Adrenal gland (tissue), 19 donors: ENCODE data around the gene TM9SF4. TPM values are rescaled to one million over a fixed set of nuclear protein-coding genes. Genes with fewer than 3 reads are reported as not detected.

Experiments used
- DNase-seq, 7 donors: peaks; one replicate each; pipeline ENCODE4 v3.0.0-alpha.2; 2019 to 2020
- H3K27ac ChIP-seq, 5 donors: fragments of 200-600 bp; sonication (generic) in 4 of 5; 1 replicate in 3 of 5; 2 replicates in 2 of 5; pipeline versions ENCODE4 v1.5.1 to v1.8.0; 2016 to 2020; ENCODE audit warnings: mild to moderate bottlenecking in 1 of 5
- H3K27me3 ChIP-seq: fragments of 200-600 bp; 2 replicates; pipeline ENCODE4 v1.8.0; 2021
- H3K36me3 ChIP-seq, 2 donors: fragments of 200-600 bp; replicated peaks in 1 of 2; 1 replicate in 1 of 2; 2 replicates in 1 of 2; pipeline versions ENCODE4 v1.5.1 to v1.8.0; 2018 to 2022
- H3K4me1 ChIP-seq, 2 donors: fragments of 200-600 bp; replicated peaks in 1 of 2; 1 replicate in 1 of 2; 2 replicates in 1 of 2; pipeline versions ENCODE4 v1.5.1 to v1.8.0; 2018 to 2021
- H3K4me3 ChIP-seq, 4 donors: fragments of 200-600 bp; sonication (generic) in 3 of 4; one replicate each; pipeline ENCODE4 v1.5.1; 2016 to 2018
- H3K9me3 ChIP-seq, 3 donors: fragments of 200-600 bp; sonication (generic) in 1 of 3; replicated peaks in 1 of 3; 1 replicate in 2 of 3; 2 replicates in 1 of 3; pipeline versions ENCODE4 v1.5.1 to v1.8.0; 2016 to 2021
- POLR2A ChIP-seq, 2 donors: fragments of 450-650 bp; IDR thresholded peaks; one replicate each; pipeline ENCODE4 v1.6.1; 2017; ENCODE audit warnings: antibody characterized with exemption in 2 of 2, mild to moderate bottlenecking in 2 of 2, moderate library complexity in 1 of 2
- WGBS, 4 donors: extraction: QIAGEN DNeasy Blood & Tissue Kit in 2 of 4; methylation state at CpG; one replicate each; pipeline versions ENCODE4 v1.1.5 to v1.1.7; 2013 to 2017; 5-methylcytosine and 5-hydroxymethylcytosine counted together
- intact Hi-C, 2 donors: fragments of 100-400 bp; cut with DNase I; formaldehyde crosslinking; loops; one replicate each; pipeline versions ENCODE4 v1.14.1 to v1.15.0; 2022 to 2023
- long read RNA-seq, 10 donors: library from polyadenylated mRNA in 3 of 10; unstranded in 2 of 10; stranded (forward) in 1 of 10; transcript quantifications; one replicate each; pipeline ENCODE4 v2.0.0 and lab custom pipeline, GENCODE V29; 2021 to 2026
- polyA plus RNA-seq, 3 donors: library from polyadenylated mRNA; stranded (reverse); fragments of 200-250 nt in 2 of 3; fragments of 350-450 nt in 1 of 3; fragmentation: Illumina TruSeq in 1 of 3; extraction: RNeasy Lipid Tissue Mini Kit (QIAGEN cat#74804) in 1 of 3; gene quantifications; one replicate each; pipeline ENCODE4 v1.2.3, GENCODE V29; 2013 to 2014
- total RNA-seq, 9 donors: library from RNA; depleted of rRNA in 4 of 9; stranded (reverse); fragments of >200 nt in 4 of 9; fragments of 120-200 nt in 1 of 9; fragmentation: NEBNext Ultra II Directional in 1 of 9; extraction: Animal tissue kit (Norgen Biotek cat#: 25700) in 1 of 9; gene quantifications; one replicate each; pipeline versions ENCODE4 v1.1.0 to v1.2.4, GENCODE V29; 2013 to 2023
- TF ChIP-seq, protein P1 (sequence below), 6 experiments: fragments of 450-650 bp in 4 of 6; fragments of 200-600 bp in 2 of 6; sonication (generic) in 1 of 6; IDR thresholded peaks; 1 replicate in 5 of 6; 2 replicates in 1 of 6; pipeline versions ENCODE4 v1.5.1 to v1.8.0; 2016 to 2021; ENCODE audit warnings: antibody characterized with exemption in 6 of 6, mild to moderate bottlenecking in 2 of 6, moderate library complexity in 1 of 6
- donor health status: healthy with polysubstance abuse.
- donor health status: Bipolar disorder and iron deficiency.
- donor health status: DM: yes; HTN: yes; CAD: no.
- donor health status: DM: no; HTN: no; CAD: no.
- donor health status: DM: no; HTN: no; CAD: no.
- donor health status: DM: yes; HTN: yes; CAD: no.

TM9SF4 gene, protein sequence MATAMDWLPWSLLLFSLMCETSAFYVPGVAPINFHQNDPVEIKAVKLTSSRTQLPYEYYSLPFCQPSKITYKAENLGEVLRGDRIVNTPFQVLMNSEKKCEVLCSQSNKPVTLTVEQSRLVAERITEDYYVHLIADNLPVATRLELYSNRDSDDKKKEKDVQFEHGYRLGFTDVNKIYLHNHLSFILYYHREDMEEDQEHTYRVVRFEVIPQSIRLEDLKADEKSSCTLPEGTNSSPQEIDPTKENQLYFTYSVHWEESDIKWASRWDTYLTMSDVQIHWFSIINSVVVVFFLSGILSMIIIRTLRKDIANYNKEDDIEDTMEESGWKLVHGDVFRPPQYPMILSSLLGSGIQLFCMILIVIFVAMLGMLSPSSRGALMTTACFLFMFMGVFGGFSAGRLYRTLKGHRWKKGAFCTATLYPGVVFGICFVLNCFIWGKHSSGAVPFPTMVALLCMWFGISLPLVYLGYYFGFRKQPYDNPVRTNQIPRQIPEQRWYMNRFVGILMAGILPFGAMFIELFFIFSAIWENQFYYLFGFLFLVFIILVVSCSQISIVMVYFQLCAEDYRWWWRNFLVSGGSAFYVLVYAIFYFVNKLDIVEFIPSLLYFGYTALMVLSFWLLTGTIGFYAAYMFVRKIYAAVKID
- total RNA-seq (10 to 100 TPM; 36.0 to 61.0 (median 47.9) TPM), polyA plus RNA-seq (10 to 100 TPM; 23.2 to 47.3 (median 34.4) TPM)
- long read RNA-seq, donor 1, full-length matches to known transcripts = 6 of 11 reads
- long read RNA-seq, donor 1, partial matches to known transcripts = 5 of 11 reads
- long read RNA-seq, donor 1, other reads (novel, unspliced or antisense) = 0 of 11 reads
- long read RNA-seq, donor 2, partial matches to known transcripts = 36 of 40 reads
- long read RNA-seq, donor 2, other reads (novel, unspliced or antisense) = 0 of 40 reads
- long read RNA-seq, donor 3, transcript TM9SF4-202 (18 exons, 3,978 nt) = major isoform, 9 of 12 reads
- long read RNA-seq, donor 3, partial matches to known transcripts = 0 of 12 reads
- long read RNA-seq, donor 3, other reads (novel, unspliced or antisense) = 0 of 12 reads
- long read RNA-seq, donor 4, transcript TM9SF4-202 (18 exons, 3,978 nt) = major isoform, 14 of 30 reads
- long read RNA-seq, donor 4, partial matches to known transcripts = 7 of 30 reads
- long read RNA-seq, donor 4, other reads (novel, unspliced or antisense) = 9 of 30 reads
- long read RNA-seq, donor 5, full-length matches to known transcripts = 108 of 140 reads
- long read RNA-seq, donor 5, partial matches to known transcripts = 12 of 140 reads
- long read RNA-seq, donor 5, other reads (novel, unspliced or antisense) = 20 of 140 reads
- long read RNA-seq, donor 6, transcript TM9SF4-202 (18 exons, 3,978 nt) = major isoform, 7 of 10 reads
- long read RNA-seq, donor 6, partial matches to known transcripts = 1 of 10 reads
- long read RNA-seq, donor 6, other reads (novel, unspliced or antisense) = 2 of 10 reads
- long read RNA-seq, donor 7, partial matches to known transcripts = 0 of 2 reads
- long read RNA-seq, donor 7, other reads (novel, unspliced or antisense) = 0 of 2 reads
- long read RNA-seq, donor 8, transcript TM9SF4-202 (18 exons, 3,978 nt) = major isoform, 7 of 22 reads
- long read RNA-seq, donor 8, partial matches to known transcripts = 13 of 22 reads
- long read RNA-seq, donor 8, other reads (novel, unspliced or antisense) = 0 of 22 reads
- long read RNA-seq, donor 9, partial matches to known transcripts = 0 of 5 reads
- long read RNA-seq, donor 9, other reads (novel, unspliced or antisense) = 0 of 5 reads
- long read RNA-seq, donor 10, partial matches to known transcripts = 0 of 5 reads
- long read RNA-seq, donor 10, other reads (novel, unspliced or antisense) = 0 of 5 reads

DNA sequence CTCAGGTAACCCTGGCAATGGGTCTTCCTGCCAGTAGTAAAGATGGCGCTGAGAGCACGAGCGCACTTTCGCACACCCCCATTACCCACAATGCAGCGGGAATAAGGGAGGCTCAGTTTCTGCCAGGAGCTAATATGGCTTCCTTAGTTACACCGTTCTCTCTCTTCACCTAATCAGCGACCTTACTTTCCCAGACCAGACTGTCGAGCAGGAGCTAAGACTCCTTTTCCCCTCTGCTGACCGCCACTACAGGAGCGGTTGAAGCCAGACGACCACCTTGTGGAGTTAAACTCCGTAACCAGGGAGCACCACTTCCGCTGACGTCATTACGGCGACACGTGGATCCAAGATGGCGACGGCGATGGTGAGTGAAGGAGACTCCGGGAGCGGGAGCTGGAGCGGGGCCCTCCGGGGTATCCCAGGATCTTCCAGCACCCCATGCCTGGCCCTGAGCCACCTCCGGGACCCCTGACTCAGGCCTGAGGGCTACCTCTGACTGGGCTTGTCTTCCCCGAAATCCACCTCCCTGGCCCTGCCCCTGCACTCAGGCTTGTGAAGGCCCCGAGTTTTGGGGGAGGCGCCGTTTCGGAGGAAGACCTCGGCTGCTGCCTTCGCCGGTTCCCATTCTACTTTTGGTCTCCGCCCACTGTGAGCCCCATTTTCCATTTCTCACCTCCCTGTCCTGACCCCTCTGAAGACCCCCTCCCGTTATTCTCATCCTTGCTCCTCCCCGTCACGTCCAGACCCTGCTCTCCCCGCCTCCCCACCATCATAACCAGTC, at the start of gene TM9SF4:
TSS of gene TM9SF4 (plus strand) at position 323 of the 781 bp plus-strand sequence. CDS start at position 350, 27 bp downstream.
- TF ChIP-seq, protein P1, sequence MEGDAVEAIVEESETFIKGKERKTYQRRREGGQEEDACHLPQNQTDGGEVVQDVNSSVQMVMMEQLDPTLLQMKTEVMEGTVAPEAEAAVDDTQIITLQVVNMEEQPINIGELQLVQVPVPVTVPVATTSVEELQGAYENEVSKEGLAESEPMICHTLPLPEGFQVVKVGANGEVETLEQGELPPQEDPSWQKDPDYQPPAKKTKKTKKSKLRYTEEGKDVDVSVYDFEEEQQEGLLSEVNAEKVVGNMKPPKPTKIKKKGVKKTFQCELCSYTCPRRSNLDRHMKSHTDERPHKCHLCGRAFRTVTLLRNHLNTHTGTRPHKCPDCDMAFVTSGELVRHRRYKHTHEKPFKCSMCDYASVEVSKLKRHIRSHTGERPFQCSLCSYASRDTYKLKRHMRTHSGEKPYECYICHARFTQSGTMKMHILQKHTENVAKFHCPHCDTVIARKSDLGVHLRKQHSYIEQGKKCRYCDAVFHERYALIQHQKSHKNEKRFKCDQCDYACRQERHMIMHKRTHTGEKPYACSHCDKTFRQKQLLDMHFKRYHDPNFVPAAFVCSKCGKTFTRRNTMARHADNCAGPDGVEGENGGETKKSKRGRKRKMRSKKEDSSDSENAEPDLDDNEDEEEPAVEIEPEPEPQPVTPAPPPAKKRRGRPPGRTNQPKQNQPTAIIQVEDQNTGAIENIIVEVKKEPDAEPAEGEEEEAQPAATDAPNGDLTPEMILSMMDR (IDR thresholded peaks at IDR 0.05) = no peak
- peak; percentile 51 for TF ChIP-seq POLR2A (IDR thresholded peaks at IDR 0.05)
- peaks cover 7 to 35% of the 10 kb centered on the region in 2 donors for H3K4me1 ChIP-seq
- peak within 1 kb of the TSS; percentile 94 to 99 (median 98) for H3K27ac ChIP-seq
- H3K4me3 ChIP-seq = peak within 1 kb of the TSS; percentile 60 to 91 (median 86)
- intact Hi-C loops = no loop called here
- DNase-seq = peak; percentile 86 to 95 (median 91)
- WGBS, 4 donors = 0 to 1% (median 0%) methylated on average over 29 to 38 of the region's 38 CpGs
- H3K9me3 ChIP-seq = no peaks in the 10 kb centered on the region
- H3K36me3 ChIP-seq = no peaks in the 10 kb centered on the region
- H3K27me3 ChIP-seq = no peaks in the 10 kb centered on the region

DNA sequence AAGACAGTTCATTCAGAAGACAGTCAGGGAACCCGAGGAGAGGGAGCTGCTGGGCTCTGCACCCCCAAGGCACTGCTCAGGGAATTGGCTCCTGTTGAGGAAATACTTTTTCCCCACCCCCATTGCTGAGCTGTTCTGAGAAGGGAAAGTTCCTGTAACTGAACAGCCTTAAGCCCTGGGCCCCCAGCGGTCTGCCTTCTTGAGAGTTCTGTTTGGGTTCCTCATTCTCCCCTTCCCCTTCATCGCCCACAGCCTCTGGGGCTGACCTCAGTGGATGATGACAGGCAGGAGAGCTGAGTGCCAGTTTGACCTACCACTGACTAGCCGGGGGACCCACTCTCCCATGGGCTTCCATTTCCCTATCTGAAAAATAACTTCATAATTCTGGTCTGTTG, 46.7 kb upstream of the TM9SF4 start:
- no peaks in the 10 kb centered on the region for H3K36me3 ChIP-seq
- WGBS, 4 donors = 52 to 58% (median 55%) methylated on average over 4 of the region's 4 CpGs
- DNase-seq = peak; percentile 29 to 80 (median 59)
- H3K4me1 ChIP-seq = no peaks in the 10 kb centered on the region
- no peak overlapping the region for H3K4me3 ChIP-seq
- no peaks in the 10 kb centered on the region for H3K9me3 ChIP-seq
- H3K27me3 ChIP-seq = no peaks in the 10 kb centered on the region
- peak overlapping the region in 1 of 5 donors; percentile 72 for H3K27ac ChIP-seq
- intact Hi-C loops = no loop called here
- TF ChIP-seq POLR2A (IDR thresholded peaks at IDR 0.05) = no peak
- TF ChIP-seq, protein P1 (IDR thresholded peaks at IDR 0.05) = no peak

DNA sequence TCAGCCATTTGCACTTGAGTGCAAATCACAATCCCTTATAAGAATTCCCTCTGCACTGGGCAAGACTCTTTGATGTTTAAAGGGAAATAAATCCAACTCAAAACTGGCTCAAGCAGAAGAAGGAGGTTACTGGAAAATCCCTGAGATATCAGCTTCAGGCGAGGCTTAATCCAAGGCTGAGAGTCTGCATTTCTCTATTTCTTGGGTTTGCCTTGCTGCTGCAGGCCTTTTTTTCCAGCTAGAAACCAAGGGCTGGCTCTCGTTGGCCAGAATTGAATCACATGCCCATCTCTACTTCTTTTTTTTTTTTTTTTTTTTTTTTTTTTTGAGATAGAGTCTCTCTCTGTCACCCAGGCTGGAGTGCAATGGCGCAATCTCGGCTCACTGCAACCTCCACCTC, 45.8 kb upstream of the TM9SF4 start:
- Histone ChIP-seq H3K9me3 (no peaks in the 10 kb centered on the region), H3K4me3 (no peak overlapping the region), H3K4me1 (no peaks in the 10 kb centered on the region), H3K27ac (peak overlapping the region in 2 of 5 donors; percentile 3 to 72), H3K27me3 (no peaks in the 10 kb centered on the region), H3K36me3 (no peaks in the 10 kb centered on the region)
- WGBS, 4 donors = 52 to 66% (median 61%) methylated on average over 4 of the region's 4 CpGs
- peak in 1 of 7 donors; percentile 29 for DNase-seq
- TF ChIP-seq, protein P1 (IDR thresholded peaks at IDR 0.05) = no peak
- no peak for TF ChIP-seq POLR2A (IDR thresholded peaks at IDR 0.05)
- intact Hi-C loops = no loop called here
